Measurements from ENCODE around the gene PSMD7. TPM values are rescaled to one million over a fixed set of nuclear protein-coding genes. Genes with fewer than 3 reads are reported as not detected.

The PSMD7 gene
- polyA plus RNA-seq, 1 donor from 2014 or later: 112 TPM

DNA sequence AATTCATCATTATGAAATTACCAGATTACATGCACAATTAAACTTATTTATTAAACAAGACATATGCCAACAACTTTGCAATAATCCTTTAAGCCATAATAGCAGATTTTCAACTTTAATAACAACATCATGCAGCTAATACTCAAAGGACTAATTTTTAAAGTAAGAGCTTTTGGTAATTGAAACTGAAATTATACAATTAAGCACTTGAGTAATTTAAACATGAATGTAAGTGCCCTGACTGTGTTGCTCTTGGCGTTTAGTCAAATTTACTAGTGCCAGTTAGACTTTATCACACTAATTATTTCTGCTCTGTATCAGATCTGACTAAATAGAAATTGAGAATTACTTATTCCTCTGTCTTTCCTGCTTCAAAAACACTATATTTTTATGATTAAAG is 46.8 kb upstream of the PSMD7 start:
- H3K4me3 ChIP-seq (ENCODE audit: low read length): no peak overlapping the region
- H3K9me2 ChIP-seq (ENCODE audit: insufficient read depth, low read length): no peaks in the 10 kb centered on the region
- no peak overlapping the region for H2AFZ ChIP-seq (ENCODE audit: low read depth, low read length)
- H3F3A ChIP-seq (ENCODE audit: insufficient read depth, low read length, poor library complexity, severe bottlenecking): no peaks in the 10 kb centered on the region
- H3K4me2 ChIP-seq (ENCODE audit: low read length): no peak overlapping the region
- H3K9me3 ChIP-seq (ENCODE audit: low read length): no peaks in the 10 kb centered on the region
- H3K36me3 ChIP-seq (ENCODE audit: insufficient read depth, low read length): no peaks in the 10 kb centered on the region
- H3K27me3 ChIP-seq (ENCODE audit: insufficient read depth, low read depth, low read length): no peaks in the 10 kb centered on the region
- no peak for TF ChIP-seq EP300 (conservative IDR thresholded peaks at IDR 0.05; ENCODE audit: poor library complexity, severe bottlenecking)
- TF ChIP-seq SMC3 (conservative IDR thresholded peaks at IDR 0.05; ENCODE audit: poor library complexity): no peak
- TF ChIP-seq TAF1 (IDR thresholded peaks at IDR 0.05; ENCODE audit: low read depth): no peak
- TF ChIP-seq CTCF (IDR thresholded peaks at IDR 0.05; ENCODE audit: poor library complexity, severe bottlenecking): no peak
- no peak for TF ChIP-seq EZH2 (IDR thresholded peaks at IDR 0.05; ENCODE audit: borderline replicate concordance, insufficient read depth, low read length, poor library complexity, severe bottlenecking)
- no peak for TF ChIP-seq POLR2AphosphoS5 (IDR thresholded peaks at IDR 0.05)
- TF ChIP-seq, protein P1, sequence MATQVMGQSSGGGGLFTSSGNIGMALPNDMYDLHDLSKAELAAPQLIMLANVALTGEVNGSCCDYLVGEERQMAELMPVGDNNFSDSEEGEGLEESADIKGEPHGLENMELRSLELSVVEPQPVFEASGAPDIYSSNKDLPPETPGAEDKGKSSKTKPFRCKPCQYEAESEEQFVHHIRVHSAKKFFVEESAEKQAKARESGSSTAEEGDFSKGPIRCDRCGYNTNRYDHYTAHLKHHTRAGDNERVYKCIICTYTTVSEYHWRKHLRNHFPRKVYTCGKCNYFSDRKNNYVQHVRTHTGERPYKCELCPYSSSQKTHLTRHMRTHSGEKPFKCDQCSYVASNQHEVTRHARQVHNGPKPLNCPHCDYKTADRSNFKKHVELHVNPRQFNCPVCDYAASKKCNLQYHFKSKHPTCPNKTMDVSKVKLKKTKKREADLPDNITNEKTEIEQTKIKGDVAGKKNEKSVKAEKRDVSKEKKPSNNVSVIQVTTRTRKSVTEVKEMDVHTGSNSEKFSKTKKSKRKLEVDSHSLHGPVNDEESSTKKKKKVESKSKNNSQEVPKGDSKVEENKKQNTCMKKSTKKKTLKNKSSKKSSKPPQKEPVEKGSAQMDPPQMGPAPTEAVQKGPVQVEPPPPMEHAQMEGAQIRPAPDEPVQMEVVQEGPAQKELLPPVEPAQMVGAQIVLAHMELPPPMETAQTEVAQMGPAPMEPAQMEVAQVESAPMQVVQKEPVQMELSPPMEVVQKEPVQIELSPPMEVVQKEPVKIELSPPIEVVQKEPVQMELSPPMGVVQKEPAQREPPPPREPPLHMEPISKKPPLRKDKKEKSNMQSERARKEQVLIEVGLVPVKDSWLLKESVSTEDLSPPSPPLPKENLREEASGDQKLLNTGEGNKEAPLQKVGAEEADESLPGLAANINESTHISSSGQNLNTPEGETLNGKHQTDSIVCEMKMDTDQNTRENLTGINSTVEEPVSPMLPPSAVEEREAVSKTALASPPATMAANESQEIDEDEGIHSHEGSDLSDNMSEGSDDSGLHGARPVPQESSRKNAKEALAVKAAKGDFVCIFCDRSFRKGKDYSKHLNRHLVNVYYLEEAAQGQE (IDR thresholded peaks at IDR 0.05; ENCODE audit: borderline replicate concordance): no peak
- TF ChIP-seq RAD21 (conservative IDR thresholded peaks at IDR 0.05): no peak
- no peak for TF ChIP-seq MXI1 (conservative IDR thresholded peaks at IDR 0.05; ENCODE audit: poor library complexity, severe bottlenecking)
- no peak overlapping the region for H3K27ac ChIP-seq (ENCODE audit: low read length)
- H4K20me1 ChIP-seq (ENCODE audit: insufficient read depth): no peaks in the 10 kb centered on the region
- H3K79me2 ChIP-seq (replicated peaks; ENCODE audit: insufficient read depth, low read length): no peaks in the 10 kb centered on the region
- no peak overlapping the region for H3K9ac ChIP-seq (ENCODE audit: low read length)

GRCh38 chr16:74252329-74252728 is 44.3 kb upstream of the PSMD7 start:
- no peak overlapping the region for H2AFZ ChIP-seq (ENCODE audit: low read depth, low read length)
- no peak overlapping the region for H3K4me2 ChIP-seq (ENCODE audit: low read length)
- TF ChIP-seq POLR2AphosphoS5 (IDR thresholded peaks at IDR 0.05): no peak
- no peak for TF ChIP-seq SMC3 (conservative IDR thresholded peaks at IDR 0.05; ENCODE audit: poor library complexity)
- no peak for TF ChIP-seq EP300 (conservative IDR thresholded peaks at IDR 0.05; ENCODE audit: poor library complexity, severe bottlenecking)
- no peak for TF ChIP-seq MXI1 (conservative IDR thresholded peaks at IDR 0.05; ENCODE audit: poor library complexity, severe bottlenecking)
- no peaks in the 10 kb centered on the region for H3F3A ChIP-seq (ENCODE audit: insufficient read depth, low read length, poor library complexity, severe bottlenecking)
- no peaks in the 10 kb centered on the region for H3K79me2 ChIP-seq (replicated peaks; ENCODE audit: insufficient read depth, low read length)
- H3K36me3 ChIP-seq (ENCODE audit: insufficient read depth, low read length): no peaks in the 10 kb centered on the region
- no peaks in the 10 kb centered on the region for H3K9me2 ChIP-seq (ENCODE audit: insufficient read depth, low read length)
- H3K9ac ChIP-seq (ENCODE audit: low read length): no peak overlapping the region
- no peak overlapping the region for H3K27ac ChIP-seq (ENCODE audit: low read length)
- no peak overlapping the region for H3K4me3 ChIP-seq (ENCODE audit: low read length)
- no peaks in the 10 kb centered on the region for H3K27me3 ChIP-seq (ENCODE audit: insufficient read depth, low read depth, low read length)
- H3K9me3 ChIP-seq (ENCODE audit: low read length): no peaks in the 10 kb centered on the region
- no peaks in the 10 kb centered on the region for H4K20me1 ChIP-seq (ENCODE audit: insufficient read depth)

Data from neural cell (in vitro differentiated cells).